HL-60 (cell line): ENCODE results near the gene CD44.

ENCODE experiments used
- POLR2AphosphoS5 ChIP-seq: IDR thresholded peaks from 2 replicates; pipeline ENCODE4 v1.6.1; 2012; ENCODE audit warnings: low read depth
- SPI1 ChIP-seq: IDR thresholded peaks from 2 replicates; pipeline ENCODE4 v1.6.1; 2012; ENCODE audit warnings: low read depth, mild to moderate bottlenecking, borderline replicate concordance
- TF ChIP-seq, protein P1 (sequence below): IDR thresholded peaks from one replicate; pipeline ENCODE4 v1.5.1; 2011; ENCODE audit warnings: low read length, control low read depth, inconsistent platforms; ENCODE audit not compliant: insufficient read depth
- TF ChIP-seq, protein P2 (sequence below): IDR thresholded peaks from 2 replicates; pipeline ENCODE4 v1.6.1; 2012; ENCODE audit warnings: low read depth; ENCODE audit not compliant: insufficient replicate concordance

DNA sequence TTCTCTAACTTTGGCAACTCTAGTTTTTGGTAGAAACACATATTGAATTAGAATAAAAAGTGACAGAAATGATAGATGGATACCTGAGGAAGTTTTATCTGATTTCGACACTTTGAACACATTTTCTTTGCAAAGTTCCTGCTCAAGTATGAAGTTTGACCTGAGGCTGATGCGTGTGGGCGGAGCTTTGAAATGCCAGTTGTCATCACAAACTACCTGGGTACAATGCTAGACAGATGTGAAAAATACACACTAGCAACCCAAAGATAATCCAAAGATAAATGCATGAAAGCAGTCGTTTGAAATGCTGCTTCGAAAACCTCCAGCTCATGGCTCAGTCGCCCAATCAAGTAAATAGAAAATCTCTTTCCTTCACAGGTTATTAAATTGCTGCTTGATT, 54.8 kb downstream of the CD44 start:
- no peak for TF ChIP-seq POLR2AphosphoS5
- TF ChIP-seq, protein P1, sequence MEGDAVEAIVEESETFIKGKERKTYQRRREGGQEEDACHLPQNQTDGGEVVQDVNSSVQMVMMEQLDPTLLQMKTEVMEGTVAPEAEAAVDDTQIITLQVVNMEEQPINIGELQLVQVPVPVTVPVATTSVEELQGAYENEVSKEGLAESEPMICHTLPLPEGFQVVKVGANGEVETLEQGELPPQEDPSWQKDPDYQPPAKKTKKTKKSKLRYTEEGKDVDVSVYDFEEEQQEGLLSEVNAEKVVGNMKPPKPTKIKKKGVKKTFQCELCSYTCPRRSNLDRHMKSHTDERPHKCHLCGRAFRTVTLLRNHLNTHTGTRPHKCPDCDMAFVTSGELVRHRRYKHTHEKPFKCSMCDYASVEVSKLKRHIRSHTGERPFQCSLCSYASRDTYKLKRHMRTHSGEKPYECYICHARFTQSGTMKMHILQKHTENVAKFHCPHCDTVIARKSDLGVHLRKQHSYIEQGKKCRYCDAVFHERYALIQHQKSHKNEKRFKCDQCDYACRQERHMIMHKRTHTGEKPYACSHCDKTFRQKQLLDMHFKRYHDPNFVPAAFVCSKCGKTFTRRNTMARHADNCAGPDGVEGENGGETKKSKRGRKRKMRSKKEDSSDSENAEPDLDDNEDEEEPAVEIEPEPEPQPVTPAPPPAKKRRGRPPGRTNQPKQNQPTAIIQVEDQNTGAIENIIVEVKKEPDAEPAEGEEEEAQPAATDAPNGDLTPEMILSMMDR = no peak
- TF ChIP-seq, protein P2, sequence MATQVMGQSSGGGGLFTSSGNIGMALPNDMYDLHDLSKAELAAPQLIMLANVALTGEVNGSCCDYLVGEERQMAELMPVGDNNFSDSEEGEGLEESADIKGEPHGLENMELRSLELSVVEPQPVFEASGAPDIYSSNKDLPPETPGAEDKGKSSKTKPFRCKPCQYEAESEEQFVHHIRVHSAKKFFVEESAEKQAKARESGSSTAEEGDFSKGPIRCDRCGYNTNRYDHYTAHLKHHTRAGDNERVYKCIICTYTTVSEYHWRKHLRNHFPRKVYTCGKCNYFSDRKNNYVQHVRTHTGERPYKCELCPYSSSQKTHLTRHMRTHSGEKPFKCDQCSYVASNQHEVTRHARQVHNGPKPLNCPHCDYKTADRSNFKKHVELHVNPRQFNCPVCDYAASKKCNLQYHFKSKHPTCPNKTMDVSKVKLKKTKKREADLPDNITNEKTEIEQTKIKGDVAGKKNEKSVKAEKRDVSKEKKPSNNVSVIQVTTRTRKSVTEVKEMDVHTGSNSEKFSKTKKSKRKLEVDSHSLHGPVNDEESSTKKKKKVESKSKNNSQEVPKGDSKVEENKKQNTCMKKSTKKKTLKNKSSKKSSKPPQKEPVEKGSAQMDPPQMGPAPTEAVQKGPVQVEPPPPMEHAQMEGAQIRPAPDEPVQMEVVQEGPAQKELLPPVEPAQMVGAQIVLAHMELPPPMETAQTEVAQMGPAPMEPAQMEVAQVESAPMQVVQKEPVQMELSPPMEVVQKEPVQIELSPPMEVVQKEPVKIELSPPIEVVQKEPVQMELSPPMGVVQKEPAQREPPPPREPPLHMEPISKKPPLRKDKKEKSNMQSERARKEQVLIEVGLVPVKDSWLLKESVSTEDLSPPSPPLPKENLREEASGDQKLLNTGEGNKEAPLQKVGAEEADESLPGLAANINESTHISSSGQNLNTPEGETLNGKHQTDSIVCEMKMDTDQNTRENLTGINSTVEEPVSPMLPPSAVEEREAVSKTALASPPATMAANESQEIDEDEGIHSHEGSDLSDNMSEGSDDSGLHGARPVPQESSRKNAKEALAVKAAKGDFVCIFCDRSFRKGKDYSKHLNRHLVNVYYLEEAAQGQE = no peak
- TF ChIP-seq SPI1 = no peak
